HCT116 (cell line): ENCODE results near the gene SOBP. TPM values are rescaled to one million over a fixed set of nuclear protein-coding genes. Genes with fewer than 3 reads are reported as not detected.

Source experiments
- ATAC-seq: fragments of 200-7000 bp; cut with Tn5 transposase; 2 replicates; pipeline ENCODE4 v1.9.1; 2020; ENCODE audit warnings: mild to moderate bottlenecking, moderate library complexity
- BruUV-seq: library from RNA; stranded (reverse); fragments of 400-500 nt; replicated peaks from 2 replicates; lab custom pipeline; 2021; lab: Mats Ljungman, UMichigan
- CTCF ChIA-PET: fragments of 300-600 bp; sonication (Branson Sonifier 250); formaldehyde crosslinking; loops from one replicate; lab custom pipeline; 2021; ENCODE audit warnings: antibody characterized with exemption; lab: Charles Lee
- POLR2A ChIA-PET: fragments of 300-600, 350-600 bp; sonication (Branson Sonifier 250); formaldehyde crosslinking; loops from one replicate; lab custom pipeline; 2021; ENCODE audit warnings: antibody characterized with exemption; lab: Charles Lee
- RAD21 ChIA-PET, 2 experiments: fragments of 300-600 bp; sonication (Branson Sonifier 250); formaldehyde crosslinking; loops; one replicate each; lab custom pipeline; 2023; ENCODE audit warnings: low total read pairs in 2 of 2; ENCODE audit not compliant: uncharacterized antibody in 2 of 2, unreplicated experiment in 2 of 2, low non-redundant PET in 1 of 2; lab: Charles Lee
- DNase-seq: peaks from one replicate; pipeline ENCODE4 v3.0.0-alpha.2; 2010; ENCODE audit warnings: low read depth, low spot score
- H2AFZ ChIP-seq: fragments of 200-600 bp; shearing (Covaris generic), sonication (generic); 2 replicates; pipeline ENCODE4 v1.6.1; 2017; ENCODE audit warnings: low read depth, mixed run types, mixed read lengths, antibody characterized with exemption, low read length; ENCODE audit not compliant: poor library complexity, severe bottlenecking
- H3K27ac ChIP-seq: 2 replicates; pipeline ENCODE4 v1.5.1; 2012; ENCODE audit warnings: low read depth, low read length
- H3K27me3 ChIP-seq: fragments of 200-600 bp; sonication (generic); 2 replicates; pipeline ENCODE4 v1.6.1; 2016; ENCODE audit warnings: mixed run types, low read length, mixed read lengths; ENCODE audit not compliant: insufficient read depth
- H3K36me3 ChIP-seq, 2 experiments: fragments of 200-500 bp in 1 of 2; fragments of 200-600 bp in 1 of 2; sonication (Bioruptor generic) in 1 of 2; sonication (generic) in 1 of 2; 2 replicates each; pipeline versions ENCODE4 v1.5.1 to v1.6.1; 2014 to 2016; ENCODE audit warnings: low read length in 2 of 2, inconsistent platforms in 1 of 2, mixed read lengths in 1 of 2, mixed run types in 1 of 2; ENCODE audit not compliant: insufficient read depth in 2 of 2, control insufficient read depth in 1 of 2
- H3K4me1 ChIP-seq, 2 experiments: fragments of 200-600 bp in 1 of 2; sonication (generic) in 1 of 2; 2 replicates each; pipeline versions ENCODE4 v1.5.1 to v1.6.1; 2012 to 2017; ENCODE audit warnings: low read length in 2 of 2, inconsistent platforms in 1 of 2, mild to moderate bottlenecking in 1 of 2, mixed read lengths in 1 of 2, mixed run types in 1 of 2, moderate library complexity in 1 of 2; ENCODE audit not compliant: insufficient read depth in 2 of 2, control insufficient read depth in 1 of 2
- H3K4me2 ChIP-seq: fragments of 200-600 bp; sonication (generic); 2 replicates; pipeline ENCODE4 v1.6.1; 2017; ENCODE audit warnings: mixed run types, low read length, mixed read lengths
- H3K4me3 ChIP-seq, 2 experiments: fragments of 200-600 bp in 1 of 2; sonication (generic) in 1 of 2; replicated peaks in 1 of 2; 2 replicates each; pipeline ENCODE4 v1.5.1; 2011 to 2016; ENCODE audit warnings: low read length in 2 of 2, control low read depth in 1 of 2, low read depth in 1 of 2, mild to moderate bottlenecking in 1 of 2, mixed read lengths in 1 of 2, mixed run types in 1 of 2
- H3K79me2 ChIP-seq: fragments of 200-600 bp; sonication (generic); 2 replicates; pipeline ENCODE4 v1.6.1; 2017; ENCODE audit warnings: mild to moderate bottlenecking, mixed run types, low read length, moderate library complexity, mixed read lengths; ENCODE audit not compliant: insufficient read depth
- H3K9ac ChIP-seq: fragments of 200-600 bp; sonication (generic); 2 replicates; pipeline ENCODE4 v1.6.1; 2016; ENCODE audit warnings: low read length, mixed read lengths
- H3K9me2 ChIP-seq: fragments of 200-600 bp; sonication (generic), shearing (Covaris generic); 2 replicates; pipeline ENCODE4 v1.6.1; 2017; ENCODE audit warnings: mixed run types, mild to moderate bottlenecking, moderate library complexity; ENCODE audit not compliant: insufficient read depth
- H3K9me3 ChIP-seq, 2 experiments: fragments of 200-500 bp in 1 of 2; fragments of 200-600 bp in 1 of 2; sonication (Bioruptor generic) in 1 of 2; sonication (generic) in 1 of 2; 2 replicates each; pipeline ENCODE4 v1.6.1; 2014 to 2017; ENCODE audit warnings: low read length in 2 of 2, mixed read lengths in 2 of 2, inconsistent platforms in 1 of 2, low read depth in 1 of 2, mild to moderate bottlenecking in 1 of 2, mixed run types in 1 of 2, moderate library complexity in 1 of 2; ENCODE audit not compliant: control insufficient read depth in 1 of 2, insufficient read depth in 1 of 2
- H4K20me1 ChIP-seq: fragments of 200-600 bp; sonication (generic), shearing (Covaris generic); 2 replicates; pipeline ENCODE4 v1.6.1; 2017; ENCODE audit warnings: mixed run types, mild to moderate bottlenecking, moderate library complexity; ENCODE audit not compliant: insufficient read depth
- CBX3 ChIP-seq: IDR thresholded peaks from 2 replicates; pipeline ENCODE4 v1.6.1; 2012; ENCODE audit warnings: low read depth
- CEBPB ChIP-seq: IDR thresholded peaks from 2 replicates; pipeline ENCODE4 v1.6.1; 2012; ENCODE audit warnings: low read depth
- ELF1 ChIP-seq: IDR thresholded peaks from 2 replicates; pipeline ENCODE4 v1.6.1; 2012; ENCODE audit warnings: low read depth, borderline replicate concordance
- FOSL1 ChIP-seq: IDR thresholded peaks from 2 replicates; pipeline ENCODE4 v1.6.1; 2012; ENCODE audit warnings: low read depth
- POLR2A ChIP-seq: IDR thresholded peaks from 2 replicates; pipeline ENCODE4 v1.7.0; 2011; ENCODE audit warnings: borderline replicate concordance; ENCODE audit not compliant: insufficient read depth, insufficient read length; ENCODE audit errors: extremely low read depth
- POLR2AphosphoS5 ChIP-seq: IDR thresholded peaks from 2 replicates; pipeline ENCODE4 v1.6.1; 2011; ENCODE audit warnings: mild to moderate bottlenecking, low read depth, low read length, moderate library complexity
- RAD21 ChIP-seq: IDR thresholded peaks from 2 replicates; pipeline ENCODE4 v1.6.1; 2012; ENCODE audit warnings: low read depth, mild to moderate bottlenecking
- SP1 ChIP-seq: IDR thresholded peaks from 2 replicates; pipeline ENCODE4 v1.6.1; 2012; ENCODE audit warnings: low read depth
- TCF7L2 ChIP-seq: IDR thresholded peaks from 2 replicates; pipeline ENCODE4 v1.7.0; 2011; ENCODE audit warnings: borderline replicate concordance, inconsistent platforms; ENCODE audit not compliant: insufficient read depth, insufficient read length; ENCODE audit errors: extremely low read depth
- YY1 ChIP-seq: IDR thresholded peaks from 2 replicates; pipeline ENCODE4 v1.6.1; 2011; ENCODE audit warnings: low read length, low read depth, moderate library complexity, mild to moderate bottlenecking; ENCODE audit not compliant: insufficient replicate concordance; ENCODE audit errors: extremely low read depth
- ZBTB33 ChIP-seq: IDR thresholded peaks from 2 replicates; pipeline ENCODE4 v1.6.1; 2011; ENCODE audit warnings: mild to moderate bottlenecking, low read length, moderate library complexity; ENCODE audit not compliant: insufficient replicate concordance; ENCODE audit errors: extremely low read depth
- ZNF274 ChIP-seq: fragments of 200-500 bp; sonication (Bioruptor generic); IDR thresholded peaks from 2 replicates; pipeline ENCODE4 v1.6.1; 2014; ENCODE audit warnings: mild to moderate bottlenecking, low read depth, low read length, inconsistent platforms
- intact Hi-C: fragments of 100-400 bp; cut with micrococcal nuclease; formaldehyde crosslinking; loops from 2 replicates; pipeline ENCODE4 v1.10.0; 2022
- total RNA-seq: library from RNA; stranded (reverse); gene quantifications from one replicate; pipeline ENCODE4 v1.2.1, GENCODE V29; 2021; ENCODE audit not compliant: unreplicated experiment
- TF ChIP-seq, protein P1 (sequence below): IDR thresholded peaks from 2 replicates; pipeline ENCODE4 v1.6.1; 2012

Gene SOBP
- total RNA-seq, 1 experiment from 2014 or later, result 2.6 TPM

- Histone ChIP-seq H3K36me3 (no peaks in the 10 kb centered on the region), H3K27ac (no peak overlapping the region), H2AFZ (no peak overlapping the region), H3K4me3 (no peak overlapping the region), H3K79me2 (no peaks in the 10 kb centered on the region), H4K20me1 (no peaks in the 10 kb centered on the region), H3K27me3 (no peaks in the 10 kb centered on the region), H3K4me2 (no peak overlapping the region), H3K9me3 (no peaks in the 10 kb centered on the region), H3K4me1 (no peaks in the 10 kb centered on the region), H3K9me2 (no peaks in the 10 kb centered on the region), H3K9ac (no peak overlapping the region)
- ChIA-PET POLR2A (no interaction called here), RAD21 (no interaction called here), CTCF (no interaction called here)
- TF ChIP-seq CEBPB, result no peak
- TF ChIP-seq FOSL1, result no peak
- TF ChIP-seq, protein P1, sequence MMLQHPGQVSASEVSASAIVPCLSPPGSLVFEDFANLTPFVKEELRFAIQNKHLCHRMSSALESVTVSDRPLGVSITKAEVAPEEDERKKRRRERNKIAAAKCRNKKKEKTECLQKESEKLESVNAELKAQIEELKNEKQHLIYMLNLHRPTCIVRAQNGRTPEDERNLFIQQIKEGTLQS, result no peak
- TF ChIP-seq ZNF274, result no peak
- no peak for TF ChIP-seq ELF1
- no peak for TF ChIP-seq POLR2AphosphoS5
- TF ChIP-seq CBX3, result no peak
- no peak for TF ChIP-seq RAD21
- no peak for TF ChIP-seq POLR2A
- no peak for TF ChIP-seq TCF7L2
- TF ChIP-seq YY1, result no peak
- TF ChIP-seq ZBTB33, result no peak
- no peak for TF ChIP-seq SP1
- no TSS peak for BruUV-seq
- DNase-seq (no peak), ATAC-seq (no peak)
- intact Hi-C loops, result no loop called here
Observed at GRCh38 chr6:107695061-107695720, 205.3 kb downstream of the SOBP start.
